ENCODE data around the gene CDH13.

GRCh38 chr16:83830091-83830768 is 1203.5 kb downstream of the CDH13 start:
- TF ChIP-seq POLR2A (conservative IDR thresholded peaks at IDR 0.05) (no peak), ARHGAP35 (IDR thresholded peaks at IDR 0.05; ENCODE audit: partially characterized antibody) (no peak), ATF3 (IDR thresholded peaks at IDR 0.05) (no peak), ATF3 (CRISPR knock-in tag; conservative IDR thresholded peaks at IDR 0.05) (no peak), NCOR1 (IDR thresholded peaks at IDR 0.05) (no peak), ZBTB26 (CRISPR knock-in tag; IDR thresholded peaks at IDR 0.05) (no peak), MEF2D (tag; conservative IDR thresholded peaks at IDR 0.05; ENCODE audit: low read depth) (no peak), YBX1 (IDR thresholded peaks at IDR 0.05) (no peak)

Data from K562 (cell line).